ENCODE results near the gene HSF4.

HSF4 gene

DNA sequence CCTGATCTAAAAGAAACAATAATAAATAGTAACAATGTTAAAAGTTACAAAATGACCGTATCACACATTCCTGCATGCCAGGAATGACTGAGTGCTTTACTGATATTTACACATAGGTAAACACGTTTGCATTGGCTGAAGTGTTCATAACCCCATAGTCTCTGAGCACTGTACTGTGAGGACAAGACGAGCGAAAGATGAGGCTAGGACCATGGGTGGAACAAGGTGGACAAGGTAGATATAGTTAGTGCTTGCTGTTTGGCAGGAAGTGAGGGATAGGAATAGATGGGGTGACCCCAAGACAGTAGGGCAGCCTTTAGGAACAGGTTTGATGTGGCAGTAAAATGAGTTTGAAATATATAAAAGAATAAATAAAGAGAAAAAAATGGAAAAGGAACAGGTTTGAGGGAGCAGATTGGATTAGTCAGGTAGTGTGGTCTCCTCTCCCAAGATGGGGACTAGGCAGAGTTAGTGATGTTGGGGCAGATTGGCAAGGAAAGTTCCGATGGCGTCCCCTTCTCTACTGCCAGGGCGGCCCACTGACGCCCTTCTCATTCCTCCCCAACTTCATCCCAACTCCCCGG is 27.0 kb downstream of the HSF4 start:
- peaks cover 16% of the 10 kb centered on the region for H3K4me1 ChIP-seq (ENCODE audit: insufficient read depth, low read length, poor library complexity, severe bottlenecking)
- H2AFZ ChIP-seq (ENCODE audit: low read length), result peak overlapping the region; percentile 71; the same call in 1 of the 2 replicates
- peaks cover 21% of the 10 kb centered on the region; the same call in 1 of the 2 replicates for H3K36me3 ChIP-seq (ENCODE audit: insufficient read depth, low read length)
- H3F3A ChIP-seq (ENCODE audit: low read depth), result no peaks in the 10 kb centered on the region
- peaks cover 45% of the 10 kb centered on the region for H3K79me2 ChIP-seq (ENCODE audit: insufficient read depth, low read length)
- H3K27me3 ChIP-seq (ENCODE audit: insufficient read depth, low read length, poor library complexity, severe bottlenecking), result no peaks in the 10 kb centered on the region
- peak overlapping the region; percentile 94 for H3K9ac ChIP-seq (ENCODE audit: low read depth, low read length, poor library complexity, severe bottlenecking)
- peak overlapping the region; percentile 98 for H3K4me3 ChIP-seq (ENCODE audit: low read length, poor library complexity, severe bottlenecking)
- TF ChIP-seq EZH2phosphoT487 (IDR thresholded peaks at IDR 0.05; ENCODE audit: borderline replicate concordance), result no peak
- H4K20me1 ChIP-seq (ENCODE audit: insufficient read depth, low read length, poor library complexity, severe bottlenecking), result peaks cover 29% of the 10 kb centered on the region
- no peaks in the 10 kb centered on the region for H3K9me2 ChIP-seq (replicated peaks; ENCODE audit: low read depth, low read length)
- no peaks in the 10 kb centered on the region for H3K9me3 ChIP-seq (ENCODE audit: insufficient read depth, low read depth, low read length)
- H3K4me2 ChIP-seq (ENCODE audit: low read depth, low read length, poor library complexity, severe bottlenecking), result peak overlapping the region; percentile 53

DNA sequence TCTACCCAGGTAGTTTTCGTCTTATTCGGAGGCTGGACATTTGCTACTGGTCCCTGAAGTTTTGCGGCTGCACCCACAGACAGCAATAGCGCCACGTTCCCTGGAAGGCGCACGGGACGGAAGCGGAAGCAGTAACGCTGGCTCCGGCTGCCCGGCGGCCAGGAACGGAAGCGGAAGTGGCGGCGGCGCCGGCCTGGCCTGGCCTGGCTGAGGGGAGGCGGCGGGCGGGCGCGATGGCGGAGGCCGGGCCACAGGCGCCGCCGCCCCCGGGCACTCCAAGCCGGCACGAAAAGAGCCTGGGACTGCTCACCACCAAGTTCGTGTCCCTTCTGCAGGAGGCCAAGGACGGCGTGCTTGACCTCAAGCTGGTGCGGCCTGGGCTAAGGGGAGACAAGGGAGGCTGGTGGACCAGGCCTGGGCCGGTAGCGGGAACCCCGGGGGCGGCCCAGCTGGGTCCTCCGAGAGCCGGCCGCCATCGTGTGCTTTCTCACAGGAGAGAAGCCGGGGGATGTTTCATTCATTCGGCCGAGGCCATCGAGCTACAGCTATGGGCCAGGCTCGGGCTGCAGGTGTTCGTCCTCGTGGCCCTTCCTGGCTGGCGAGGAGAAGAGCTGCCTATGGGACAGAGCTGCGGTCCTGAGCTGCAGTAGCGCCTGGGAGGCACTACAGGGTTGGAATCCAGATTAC is 27.6 kb downstream of the HSF4 start, which contains the start of gene E2F4:
Gene E2F4, plus strand, starts transcription at position 161 of the 687 bp plus-strand sequence. Its CDS starts 73 bp downstream, at position 234.
- H3K9me2 ChIP-seq (replicated peaks; ENCODE audit: low read depth, low read length), result no peaks in the 10 kb centered on the region
- no peaks in the 10 kb centered on the region for H3K9me3 ChIP-seq (ENCODE audit: insufficient read depth, low read depth, low read length)
- H2AFZ ChIP-seq (ENCODE audit: low read length), result peak within 1 kb of the TSS; percentile 71
- peaks cover 50% of the 10 kb centered on the region for H3K79me2 ChIP-seq (ENCODE audit: insufficient read depth, low read length)
- H3F3A ChIP-seq (ENCODE audit: low read depth), result no peaks in the 10 kb centered on the region
- H4K20me1 ChIP-seq (ENCODE audit: insufficient read depth, low read length, poor library complexity, severe bottlenecking), result peaks cover 32% of the 10 kb centered on the region
- no peaks in the 10 kb centered on the region for H3K27me3 ChIP-seq (ENCODE audit: insufficient read depth, low read length, poor library complexity, severe bottlenecking)
- TF ChIP-seq EZH2phosphoT487 (IDR thresholded peaks at IDR 0.05; ENCODE audit: borderline replicate concordance), result no peak
- TF ChIP-seq, protein P1, sequence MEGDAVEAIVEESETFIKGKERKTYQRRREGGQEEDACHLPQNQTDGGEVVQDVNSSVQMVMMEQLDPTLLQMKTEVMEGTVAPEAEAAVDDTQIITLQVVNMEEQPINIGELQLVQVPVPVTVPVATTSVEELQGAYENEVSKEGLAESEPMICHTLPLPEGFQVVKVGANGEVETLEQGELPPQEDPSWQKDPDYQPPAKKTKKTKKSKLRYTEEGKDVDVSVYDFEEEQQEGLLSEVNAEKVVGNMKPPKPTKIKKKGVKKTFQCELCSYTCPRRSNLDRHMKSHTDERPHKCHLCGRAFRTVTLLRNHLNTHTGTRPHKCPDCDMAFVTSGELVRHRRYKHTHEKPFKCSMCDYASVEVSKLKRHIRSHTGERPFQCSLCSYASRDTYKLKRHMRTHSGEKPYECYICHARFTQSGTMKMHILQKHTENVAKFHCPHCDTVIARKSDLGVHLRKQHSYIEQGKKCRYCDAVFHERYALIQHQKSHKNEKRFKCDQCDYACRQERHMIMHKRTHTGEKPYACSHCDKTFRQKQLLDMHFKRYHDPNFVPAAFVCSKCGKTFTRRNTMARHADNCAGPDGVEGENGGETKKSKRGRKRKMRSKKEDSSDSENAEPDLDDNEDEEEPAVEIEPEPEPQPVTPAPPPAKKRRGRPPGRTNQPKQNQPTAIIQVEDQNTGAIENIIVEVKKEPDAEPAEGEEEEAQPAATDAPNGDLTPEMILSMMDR (conservative IDR thresholded peaks at IDR 0.05; ENCODE audit: low read length), result no peak
- peak within 1 kb of the TSS; percentile 97 for H3K4me2 ChIP-seq (ENCODE audit: low read depth, low read length, poor library complexity, severe bottlenecking)
- peak within 1 kb of the TSS; percentile 98 for H3K4me3 ChIP-seq (ENCODE audit: low read length, poor library complexity, severe bottlenecking)
- peaks cover 28% of the 10 kb centered on the region; the same call in 1 of the 2 replicates for H3K36me3 ChIP-seq (ENCODE audit: insufficient read depth, low read length)
- H3K4me1 ChIP-seq (ENCODE audit: insufficient read depth, low read length, poor library complexity, severe bottlenecking), result peaks cover 21% of the 10 kb centered on the region
- peak within 1 kb of the TSS; percentile 94 for H3K9ac ChIP-seq (ENCODE audit: low read depth, low read length, poor library complexity, severe bottlenecking)

DNA sequence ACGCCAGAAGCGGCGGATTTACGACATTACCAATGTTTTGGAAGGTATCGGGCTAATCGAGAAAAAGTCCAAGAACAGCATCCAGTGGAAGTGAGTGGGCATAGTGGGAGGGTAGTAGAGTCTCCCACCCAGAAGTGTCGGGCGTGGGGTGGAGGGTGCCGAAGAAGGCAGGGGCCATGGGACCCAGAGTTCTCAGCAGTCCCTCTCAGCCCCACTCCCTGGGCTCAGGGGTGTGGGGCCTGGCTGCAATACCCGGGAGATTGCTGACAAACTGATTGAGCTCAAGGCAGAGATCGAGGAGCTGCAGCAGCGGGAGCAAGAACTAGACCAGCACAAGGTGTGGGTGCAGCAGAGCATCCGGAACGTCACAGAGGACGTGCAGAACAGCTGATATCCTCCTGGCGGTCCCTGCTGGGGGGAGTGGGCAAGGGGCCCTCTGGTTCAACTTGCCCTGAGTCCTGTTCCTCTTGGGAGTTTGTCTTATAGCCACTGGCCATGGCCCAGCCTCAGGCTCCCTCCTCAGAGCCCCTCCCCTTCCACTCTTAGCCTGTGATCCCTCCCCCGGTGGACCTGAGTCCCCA is 28.3 kb downstream of the HSF4 start:
- peaks cover 21% of the 10 kb centered on the region for H3K4me1 ChIP-seq (ENCODE audit: insufficient read depth, low read length, poor library complexity, severe bottlenecking)

More for the DNA sequence above, 28.3 kb downstream of the HSF4 start:
- Histone ChIP-seq H2AFZ (ENCODE audit: low read length) (no peak overlapping the region), H3K36me3 (ENCODE audit: insufficient read depth, low read length) (peaks cover 33% of the 10 kb centered on the region; the same call in 1 of the 2 replicates), H3K27me3 (ENCODE audit: insufficient read depth, low read length, poor library complexity, severe bottlenecking) (no peaks in the 10 kb centered on the region), H4K20me1 (ENCODE audit: insufficient read depth, low read length, poor library complexity, severe bottlenecking) (peaks cover 32% of the 10 kb centered on the region), H3K79me2 (ENCODE audit: insufficient read depth, low read length) (peaks cover 50% of the 10 kb centered on the region), H3K9me3 (ENCODE audit: insufficient read depth, low read depth, low read length) (no peaks in the 10 kb centered on the region), H3K4me2 (ENCODE audit: low read depth, low read length, poor library complexity, severe bottlenecking) (peak overlapping the region; percentile 97), H3K4me3 (ENCODE audit: low read length, poor library complexity, severe bottlenecking) (peak overlapping the region; percentile 98), H3F3A (ENCODE audit: low read depth) (no peaks in the 10 kb centered on the region), H3K9me2 (replicated peaks; ENCODE audit: low read depth, low read length) (no peaks in the 10 kb centered on the region), H3K9ac (ENCODE audit: low read depth, low read length, poor library complexity, severe bottlenecking) (peak overlapping the region; percentile 94)
- no peak for TF ChIP-seq EZH2phosphoT487 (IDR thresholded peaks at IDR 0.05; ENCODE audit: borderline replicate concordance)
- TF ChIP-seq, protein P1 (conservative IDR thresholded peaks at IDR 0.05; ENCODE audit: low read length), result no peak

All from Loucy (cell line).